OCI-LY3 (cell line): ENCODE results near the gene PSMG3.
A peak's percentile ranks its signal among the peaks of the same experiment; 100 is the strongest.

Experiments
- H2AFZ ChIP-seq: fragments of 200-600, 300-600 bp; shearing (Covaris generic); 2 replicates; pipeline ENCODE4 v1.6.0; 2014; ENCODE audit warnings: antibody characterized with exemption, low read depth, low read length
- H3K27ac ChIP-seq: fragments of 200-600, 300-600 bp; sonication (generic); 2 replicates; pipeline ENCODE4 v1.5.1; 2014; ENCODE audit warnings: mild to moderate bottlenecking, low read length, moderate library complexity, mixed read lengths
- H3K27me3 ChIP-seq: fragments of 200-600, 300-600 bp; sonication (generic); 2 replicates; pipeline ENCODE4 v1.6.1; 2014; ENCODE audit warnings: low read depth, low read length, mixed read lengths
- H3K36me3 ChIP-seq: fragments of 200-600, 300-600 bp; sonication (generic); replicated peaks from 2 replicates; pipeline ENCODE3; 2014; ENCODE audit warnings: low read depth, low read length, mixed read lengths
- H3K4me1 ChIP-seq: fragments of 300-600, 200-600 bp; sonication (generic); 2 replicates; pipeline ENCODE4 v1.6.1; 2014; ENCODE audit warnings: low read length, mixed read lengths
- H3K4me2 ChIP-seq: fragments of 200-600, 300-600 bp; sonication (generic); 2 replicates; pipeline ENCODE4 v1.6.1; 2014; ENCODE audit warnings: low read length, mixed read lengths
- H3K4me3 ChIP-seq: fragments of 300-600, 200-600 bp; sonication (generic); 2 replicates; pipeline ENCODE4 v1.5.1; 2014; ENCODE audit warnings: antibody characterized with exemption, mild to moderate bottlenecking, low read length, moderate library complexity
- H3K79me2 ChIP-seq: fragments of 300-600, 200-600 bp; shearing (Covaris generic); 2 replicates; pipeline ENCODE4 v1.6.1; 2014; ENCODE audit warnings: mild to moderate bottlenecking, low read length, mixed read lengths
- H3K9ac ChIP-seq: fragments of 300-600, 200-600 bp; shearing (Covaris generic); 2 replicates; pipeline ENCODE4 v1.6.0; 2014; ENCODE audit warnings: mild to moderate bottlenecking, low read length, moderate library complexity
- H3K9me3 ChIP-seq: fragments of 200-600, 300-600 bp; shearing (Covaris generic); 2 replicates; pipeline ENCODE4 v1.6.1; 2014; ENCODE audit warnings: low read length, mixed read lengths; ENCODE audit not compliant: insufficient read depth
- H4K20me1 ChIP-seq: fragments of 200-600, 300-600 bp; sonication (generic); 2 replicates; pipeline ENCODE4 v1.6.1; 2016; ENCODE audit warnings: low read length, mixed read lengths; ENCODE audit not compliant: insufficient read depth
- CTCF ChIP-seq: fragments of 200-600, 300-600 bp; sonication (generic); IDR thresholded peaks from 2 replicates; pipeline ENCODE4 v1.5.1; 2014; ENCODE audit warnings: antibody characterized with exemption, low read length, low read depth
- EZH2phosphoT487 ChIP-seq: fragments of 200-600 bp; shearing (Covaris generic); IDR thresholded peaks from 2 replicates; pipeline ENCODE4 v1.6.1; 2018; ENCODE audit warnings: antibody characterized with exemption, mixed run types, low read depth

PSMG3 gene

GRCh38 chr7:1569833-1570632, at the start of gene PSMG3:
PSMG3 (minus strand) TSS chr7:1570032; CDS start chr7:1569339, 693 bp downstream.
- Histone ChIP-seq H3K4me1 (peaks cover 6% of the 10 kb centered on the region; the same call in 1 of the 2 replicates), H4K20me1 (no peaks in the 10 kb centered on the region), H3K27me3 (no peaks in the 10 kb centered on the region), H3K4me2 (peak within 1 kb of the TSS; percentile 75), H3K9ac (peak within 1 kb of the TSS; percentile 94), H3K4me3 (peak within 1 kb of the TSS; percentile 85), H2AFZ (peak within 1 kb of the TSS; percentile 69), H3K36me3 (peaks cover 4% of the 10 kb centered on the region), H3K9me3 (no peaks in the 10 kb centered on the region), H3K79me2 (peaks cover 24% of the 10 kb centered on the region), H3K27ac (peak within 1 kb of the TSS; percentile 59)
- TF ChIP-seq EZH2phosphoT487 (no peak), CTCF (0 out of 2 replicates have a peak, but pooled peaks have one; percentile 13)

GRCh38 chr7:1618475-1618874, 48.6 kb upstream of the PSMG3 start:
- H3K9ac ChIP-seq, result no peak overlapping the region
- no peak overlapping the region for H3K4me3 ChIP-seq
- no peak overlapping the region for H3K4me2 ChIP-seq
- no peaks in the 10 kb centered on the region for H3K36me3 ChIP-seq
- H3K27ac ChIP-seq, result no peak overlapping the region
- no peaks in the 10 kb centered on the region for H4K20me1 ChIP-seq
- H3K79me2 ChIP-seq, result no peaks in the 10 kb centered on the region
- H3K9me3 ChIP-seq, result no peaks in the 10 kb centered on the region
- no peaks in the 10 kb centered on the region for H3K4me1 ChIP-seq
- H3K27me3 ChIP-seq, result no peaks in the 10 kb centered on the region
- no peak overlapping the region for H2AFZ ChIP-seq
- TF ChIP-seq EZH2phosphoT487, result no peak
- TF ChIP-seq CTCF, result no peak

GRCh38 chr7:1617957-1618356, 48.1 kb upstream of the PSMG3 start:
- Histone ChIP-seq H3K4me3 (no peak overlapping the region), H3K9ac (no peak overlapping the region), H3K4me1 (no peaks in the 10 kb centered on the region), H3K9me3 (no peaks in the 10 kb centered on the region), H3K27ac (no peak overlapping the region), H3K36me3 (no peaks in the 10 kb centered on the region), H4K20me1 (no peaks in the 10 kb centered on the region), H3K27me3 (no peaks in the 10 kb centered on the region), H3K4me2 (no peak overlapping the region), H2AFZ (no peak overlapping the region), H3K79me2 (no peaks in the 10 kb centered on the region)
- TF ChIP-seq EZH2phosphoT487, result no peak
- no peak for TF ChIP-seq CTCF

GRCh38 chr7:1616741-1617140, 46.9 kb upstream of the PSMG3 start:
- TF ChIP-seq EZH2phosphoT487 (no peak), CTCF (no peak)
- no peaks in the 10 kb centered on the region for H3K4me1 ChIP-seq
- H3K4me3 ChIP-seq, result no peak overlapping the region
- H3K4me2 ChIP-seq, result no peak overlapping the region
- no peaks in the 10 kb centered on the region for H4K20me1 ChIP-seq
- no peaks in the 10 kb centered on the region for H3K27me3 ChIP-seq
- no peaks in the 10 kb centered on the region for H3K79me2 ChIP-seq
- no peak overlapping the region for H3K27ac ChIP-seq
- H2AFZ ChIP-seq, result no peak overlapping the region
- H3K9me3 ChIP-seq, result no peaks in the 10 kb centered on the region
- H3K9ac ChIP-seq, result no peak overlapping the region
- no peaks in the 10 kb centered on the region for H3K36me3 ChIP-seq
